IMR-90 (cell line): ENCODE measurements around the gene GABRB1. TPM values are rescaled to one million over a fixed set of nuclear protein-coding genes. Genes with fewer than 3 reads are reported as not detected.

Experiments
- ATAC-seq: fragments of 200-7000 bp; cut with Tn5 transposase; 2 replicates; pipeline ENCODE4 v1.9.1; 2020; ENCODE audit warnings: low read depth, mild to moderate bottlenecking, moderate library complexity
- BruUV-seq: library from RNA; stranded (reverse); fragments of 400-500 nt; replicated peaks from 2 replicates; lab custom pipeline; 2021; lab: Mats Ljungman, UMichigan
- CTCF ChIA-PET: fragments of 300-600 bp; formaldehyde crosslinking; extraction: SDS; loops from one replicate; lab custom pipeline; 2021; ENCODE audit warnings: antibody characterized with exemption; lab: Yijun Ruan, JAX
- POLR2A ChIA-PET: fragments of 300-600 bp; sonication (Branson Sonifier 250); formaldehyde crosslinking; loops from one replicate; lab custom pipeline; 2022; ENCODE audit warnings: antibody characterized with exemption; ENCODE audit not compliant: unreplicated experiment; lab: Charles Lee
- DNase-seq: peaks from one replicate; pipeline ENCODE4 v3.0.0; 2013
- H2AFZ ChIP-seq: replicated peaks from 2 replicates; pipeline ENCODE3; 2013; ENCODE audit warnings: low read length, mild to moderate bottlenecking; ENCODE audit not compliant: poor library complexity
- H2AK5ac ChIP-seq: 2 replicates; pipeline ENCODE4 v1.6.1; 2013; ENCODE audit warnings: low read depth, low read length, inconsistent platforms
- H2AK9ac ChIP-seq: replicated peaks from 2 replicates; pipeline ENCODE3; 2013; ENCODE audit warnings: mild to moderate bottlenecking, low read depth, low read length, moderate library complexity; ENCODE audit not compliant: poor library complexity
- H2BK120ac ChIP-seq: 2 replicates; pipeline ENCODE4 v1.6.1; 2013; ENCODE audit warnings: low read depth, low read length, inconsistent platforms
- H2BK15ac ChIP-seq: 3 replicates; pipeline ENCODE4 v1.6.1; 2013; ENCODE audit warnings: low read depth, low read length, inconsistent platforms
- H2BK20ac ChIP-seq: 2 replicates; pipeline ENCODE4 v1.6.1; 2013; ENCODE audit warnings: low read depth, mild to moderate bottlenecking, inconsistent platforms, low read length, moderate library complexity
- H2BK5ac ChIP-seq: 2 replicates; pipeline ENCODE4 v1.6.1; 2013; ENCODE audit warnings: mild to moderate bottlenecking, low read depth, low read length, inconsistent platforms; ENCODE audit not compliant: poor library complexity, severe bottlenecking
- H3K14ac ChIP-seq: replicated peaks from 2 replicates; pipeline ENCODE4 v1.6.1; 2013; ENCODE audit warnings: low read depth, low read length, inconsistent platforms
- H3K18ac ChIP-seq: 2 replicates; pipeline ENCODE4 v1.6.1; 2013; ENCODE audit warnings: low read depth, low read length, control low read depth
- H3K23ac ChIP-seq: 2 replicates; pipeline ENCODE4 v1.6.1; 2013; ENCODE audit warnings: low read depth, low read length, inconsistent platforms
- H3K27ac ChIP-seq: 2 replicates; pipeline ENCODE4 v1.5.1; 2013; ENCODE audit warnings: mild to moderate bottlenecking, control low read depth, low read length; ENCODE audit not compliant: insufficient read depth
- H3K27me3 ChIP-seq: 2 replicates; pipeline ENCODE4 v1.6.1; 2013; ENCODE audit warnings: low read length; ENCODE audit not compliant: control insufficient read depth, insufficient read depth
- H3K36me3 ChIP-seq: 2 replicates; pipeline ENCODE4 v1.6.1; 2013; ENCODE audit warnings: low read length, mixed read lengths; ENCODE audit not compliant: control insufficient read depth, insufficient read depth
- H3K4ac ChIP-seq: 2 replicates; pipeline ENCODE4 v1.6.1; 2013; ENCODE audit warnings: low read depth, low read length, inconsistent platforms
- H3K4me1 ChIP-seq: 2 replicates; pipeline ENCODE4 v1.6.1; 2013; ENCODE audit warnings: low read length, mixed read lengths; ENCODE audit not compliant: control insufficient read depth, insufficient read depth
- H3K4me2 ChIP-seq: 2 replicates; pipeline ENCODE4 v1.6.1; 2013; ENCODE audit warnings: low read depth, mild to moderate bottlenecking, control low read depth, low read length, moderate library complexity
- H3K4me3 ChIP-seq: 2 replicates; pipeline ENCODE4 v1.5.1; 2013; ENCODE audit warnings: low read depth, mild to moderate bottlenecking, control low read depth, low read length, moderate library complexity; ENCODE audit not compliant: insufficient read depth
- H3K56ac ChIP-seq: 2 replicates; pipeline ENCODE4 v1.6.1; 2013; ENCODE audit warnings: low read length, inconsistent platforms; ENCODE audit not compliant: insufficient read depth; ENCODE audit errors: extremely low read depth
- H3K79me1 ChIP-seq, 2 experiments: 2 replicates each; pipeline ENCODE4 v1.6.1; 2013; ENCODE audit warnings: low read length in 2 of 2, inconsistent platforms in 1 of 2, low read depth in 1 of 2
- H3K9ac ChIP-seq: 2 replicates; pipeline ENCODE4 v1.6.1; 2013; ENCODE audit warnings: low read depth, low read length, control low read depth
- H3K9me1 ChIP-seq: 2 replicates; pipeline ENCODE4 v1.6.1; 2013; ENCODE audit warnings: low read length, inconsistent platforms; ENCODE audit not compliant: insufficient read depth
- H3K9me3 ChIP-seq: 2 replicates; pipeline ENCODE4 v1.6.1; 2013; ENCODE audit warnings: low read length; ENCODE audit not compliant: control insufficient read depth, insufficient read depth
- H4K20me1 ChIP-seq: 2 replicates; pipeline ENCODE4 v1.6.1; 2013; ENCODE audit warnings: low read length, inconsistent platforms; ENCODE audit not compliant: insufficient read depth
- H4K5ac ChIP-seq: 2 replicates; pipeline ENCODE4 v1.6.1; 2013; ENCODE audit warnings: mild to moderate bottlenecking, low read depth, low read length, control low read depth
- H4K8ac ChIP-seq, 2 experiments: 2 replicates each; pipeline ENCODE4 v1.6.1; 2013; ENCODE audit warnings: low read depth in 2 of 2, low read length in 2 of 2, control low read depth in 1 of 2, inconsistent platforms in 1 of 2
- H4K91ac ChIP-seq: 2 replicates; pipeline ENCODE4 v1.6.1; 2013; ENCODE audit warnings: low read depth, low read length, inconsistent platforms; ENCODE audit not compliant: insufficient read depth
- BHLHE40 ChIP-seq: fragments of 150-350 bp; IDR thresholded peaks from 2 replicates; pipeline ENCODE4 v1.6.1; 2016; ENCODE audit warnings: mild to moderate bottlenecking, low read depth, low read length
- CHD1 ChIP-seq: IDR thresholded peaks from 2 replicates; pipeline ENCODE4 v1.6.1; 2012; ENCODE audit warnings: low read depth, low read length, improper control_type of control experiment
- CTCF ChIP-seq: conservative IDR thresholded peaks from 2 replicates; pipeline ENCODE4 v1.5.1; 2012; ENCODE audit warnings: mild to moderate bottlenecking, low read depth, low read length, improper control_type of control experiment
- ELK1 ChIP-seq: fragments of 150-350 bp; IDR thresholded peaks from 2 replicates; pipeline ENCODE4 v1.6.1; 2016; ENCODE audit warnings: low read depth, mild to moderate bottlenecking, low read length, moderate library complexity, borderline replicate concordance
- FOS ChIP-seq: fragments of 150-350 bp; IDR thresholded peaks from 2 replicates; pipeline ENCODE4 v1.6.1; 2016; ENCODE audit warnings: low read depth, low read length
- MAFK ChIP-seq: IDR thresholded peaks from 2 replicates; pipeline ENCODE4 v1.6.1; 2012; ENCODE audit warnings: low read depth, low read length, improper control_type of control experiment
- MAZ ChIP-seq: IDR thresholded peaks from 2 replicates; pipeline ENCODE4 v1.6.1; 2012; ENCODE audit warnings: low read depth, mild to moderate bottlenecking, low read length, improper control_type of control experiment, moderate library complexity, borderline replicate concordance
- MXI1 ChIP-seq: IDR thresholded peaks from 2 replicates; pipeline ENCODE4 v1.6.1; 2012; ENCODE audit warnings: low read depth, mild to moderate bottlenecking, low read length, moderate library complexity, borderline replicate concordance
- POLR2A ChIP-seq: IDR thresholded peaks from 2 replicates; pipeline ENCODE4 v1.6.1; 2012; ENCODE audit warnings: mild to moderate bottlenecking, low read depth, low read length
- RCOR1 ChIP-seq: IDR thresholded peaks from 2 replicates; pipeline ENCODE4 v1.6.1; 2012; ENCODE audit warnings: mild to moderate bottlenecking, low read length, improper control_type of control experiment; ENCODE audit not compliant: insufficient replicate concordance
- RFX5 ChIP-seq: IDR thresholded peaks from 2 replicates; pipeline ENCODE4 v1.8.0; 2012; ENCODE audit warnings: low read depth, mild to moderate bottlenecking, low read length, moderate library complexity
- SMC3 ChIP-seq: fragments of 150-350 bp; IDR thresholded peaks from 2 replicates; pipeline ENCODE4 v1.6.1; 2016; ENCODE audit warnings: low read depth, mild to moderate bottlenecking, antibody characterized with exemption, low read length, moderate library complexity
- USF2 ChIP-seq: fragments of 150-350 bp; IDR thresholded peaks from 2 replicates; pipeline ENCODE4 v1.6.1; 2017; ENCODE audit warnings: mild to moderate bottlenecking, antibody characterized with exemption, low read length, low read depth
- WGBS, 2 experiments: methylation state at CpG; one replicate each; pipeline versions ENCODE4 v1.1.5 to v1.1.7; 2013; ENCODE audit warnings: missing lambda C conversion rate in 2 of 2; ENCODE audit not compliant: insufficient read length in 1 of 2; ENCODE audit errors: extremely low coverage in 2 of 2; 5-methylcytosine and 5-hydroxymethylcytosine counted together
- dilution Hi-C: fragments of 300-500 bp; cut with HindIII; formaldehyde crosslinking; loops from one replicate; pipeline ENCODE4 v1.14.3; 2018; ENCODE audit warnings: low sequenced_read_pairs; ENCODE audit not compliant: unreplicated experiment
- in situ Hi-C: fragments of 300-500 bp; cut with MboI; formaldehyde crosslinking; loops from 3 replicates; pipeline ENCODE4 v1.14.3; 2019; ENCODE audit warnings: low sequenced_read_pairs, inconsistent platforms, mixed read lengths
- intact Hi-C: fragments of 100-400 bp; cut with micrococcal nuclease; formaldehyde crosslinking; loops from 2 replicates; pipeline ENCODE4 v1.10.0; 2022
- polyA plus RNA-seq, 3 experiments: library from polyadenylated mRNA; depleted of rRNA; stranded (reverse); fragments of >200 nt; gene quantifications; 2 replicates each; pipeline ENCODE4 v1.2.3, GENCODE V29; 2012; ENCODE audit warnings: low replicate concordance in 1 of 3
- total RNA-seq: library from RNA; depleted of rRNA; stranded (reverse); fragments of >200 nt; gene quantifications from 2 replicates; pipeline ENCODE4 v1.2.3, GENCODE V29; 2012

Gene GABRB1
- total and polyA plus RNA-seq, 2 of the 4 experiments (the other 2 are of a cell fraction) = 4.7 to 16.1 TPM

- H3K9ac ChIP-seq = no peak overlapping the region
- ATAC-seq = peak; percentile 67
These were observed 70.1 kb downstream of the GABRB1 start for GRCh38 chr4:47101453-47101852.

More at GRCh38 chr4:47101453-47101852, 70.1 kb downstream of the GABRB1 start:
- H3K14ac ChIP-seq = no peak overlapping the region
- H3K4me3 ChIP-seq = no peak overlapping the region
- no peak overlapping the region for H2BK15ac ChIP-seq
- no peaks in the 10 kb centered on the region for H3K36me3 ChIP-seq
- peak overlapping the region; percentile 19; the same call in 1 of the 2 replicates for H2BK120ac ChIP-seq
- H2AK9ac ChIP-seq = no peak overlapping the region
- in situ Hi-C loops = no loop called here
- H4K20me1 ChIP-seq = no peaks in the 10 kb centered on the region
- H3K23ac ChIP-seq = no peak overlapping the region
- no peak overlapping the region for H2BK5ac ChIP-seq
- H2AFZ ChIP-seq = no peak overlapping the region
- H3K18ac ChIP-seq = no peak overlapping the region
- peak; percentile 59 for DNase-seq
- H3K27me3 ChIP-seq = no peaks in the 10 kb centered on the region
- H3K4me2 ChIP-seq = no peak overlapping the region
- ChIA-PET POLR2A (no interaction called here), CTCF (no interaction called here)
- H3K4ac ChIP-seq = no peak overlapping the region
- dilution Hi-C loops = no loop called here
- no peak overlapping the region for H3K56ac ChIP-seq
- no peak overlapping the region for H2BK20ac ChIP-seq
- WGBS, 2 experiments = no CpG with 5 or more reads among the region's 1 CpG
- H3K79me1 ChIP-seq = peaks cover 0 to 7% of the 10 kb centered on the region in 2 experiments; a peak in 2 of 4 replicates
- peaks cover 3% of the 10 kb centered on the region; the same call in 1 of the 2 replicates for H3K9me1 ChIP-seq
- H2AK5ac ChIP-seq = no peak overlapping the region
- H4K5ac ChIP-seq = no peak overlapping the region
- TF ChIP-seq USF2 (no peak), CHD1 (no peak), MAZ (no peak), BHLHE40 (no peak), ELK1 (no peak), CTCF (no peak), SMC3 (no peak), POLR2A (no peak), RFX5 (no peak), MXI1 (no peak), MAFK (no peak), RCOR1 (no peak), FOS (no peak)
- no peak overlapping the region for H4K8ac ChIP-seq
- intact Hi-C loops = no loop called here
- H3K9me3 ChIP-seq = no peaks in the 10 kb centered on the region
- no peak overlapping the region for H3K27ac ChIP-seq
- BruUV-seq = no TSS peak
- no peaks in the 10 kb centered on the region for H3K4me1 ChIP-seq
- H4K91ac ChIP-seq = no peak overlapping the region
